ENCODE data around the gene DDX3X. TPM values are rescaled to one million over a fixed set of nuclear protein-coding genes. Genes with fewer than 3 reads are reported as not detected.

DDX3X gene
- total and polyA plus RNA-seq, 2 donors (not counting 1 experiment from before 2014, with no cell fraction given) = 130 to 289 TPM

DNA sequence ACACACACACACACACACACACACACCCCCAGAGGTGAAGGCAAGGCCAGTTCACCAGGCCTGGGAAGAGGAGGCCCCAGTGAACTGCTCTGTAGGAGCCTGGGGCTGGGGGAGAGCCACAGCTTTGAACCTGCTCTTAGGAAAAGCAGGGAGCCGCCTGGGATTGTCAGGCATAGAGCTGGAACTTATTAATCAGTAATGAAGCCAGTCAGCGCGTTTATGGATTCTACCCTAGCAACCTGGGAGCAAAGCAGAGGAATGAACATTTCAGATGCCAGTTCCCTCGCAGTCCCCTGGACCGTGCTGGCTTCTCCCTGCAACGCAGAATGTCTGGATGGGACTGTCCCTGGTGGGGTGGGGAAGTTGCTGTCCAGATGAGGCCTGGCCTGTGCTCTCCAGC, 45.3 kb upstream of the DDX3X start:
- DNase-seq = no peak
- no peaks in the 10 kb centered on the region for H3K79me2 ChIP-seq (ENCODE audit: control insufficient read depth, insufficient read depth, low read length)
- ChIA-PET POLR2A (no interaction called here), CTCF (no interaction called here)
- H3K9me3 ChIP-seq (ENCODE audit: control extremely low read depth in 1 of 3, control insufficient read depth in 2 of 3, insufficient read depth in 1 of 3, low read length in 2 of 3) = peaks cover 0 to 5% (median 0%) of the 10 kb centered on the region in 3 donors
- H3K36me3 ChIP-seq (replicated peaks in 1 of 2; ENCODE audit: control extremely low read depth in 1 of 2, control insufficient read depth in 1 of 2, extremely low read depth in 1 of 2, insufficient read depth in 2 of 2, low read length in 1 of 2) = no peaks in the 10 kb centered on the region
- TF ChIP-seq EZH2 (IDR thresholded peaks at IDR 0.05; ENCODE audit: borderline replicate concordance, insufficient read depth, low read depth, low read length, poor library complexity, severe bottlenecking) = no peak
- TF ChIP-seq, protein P1, sequence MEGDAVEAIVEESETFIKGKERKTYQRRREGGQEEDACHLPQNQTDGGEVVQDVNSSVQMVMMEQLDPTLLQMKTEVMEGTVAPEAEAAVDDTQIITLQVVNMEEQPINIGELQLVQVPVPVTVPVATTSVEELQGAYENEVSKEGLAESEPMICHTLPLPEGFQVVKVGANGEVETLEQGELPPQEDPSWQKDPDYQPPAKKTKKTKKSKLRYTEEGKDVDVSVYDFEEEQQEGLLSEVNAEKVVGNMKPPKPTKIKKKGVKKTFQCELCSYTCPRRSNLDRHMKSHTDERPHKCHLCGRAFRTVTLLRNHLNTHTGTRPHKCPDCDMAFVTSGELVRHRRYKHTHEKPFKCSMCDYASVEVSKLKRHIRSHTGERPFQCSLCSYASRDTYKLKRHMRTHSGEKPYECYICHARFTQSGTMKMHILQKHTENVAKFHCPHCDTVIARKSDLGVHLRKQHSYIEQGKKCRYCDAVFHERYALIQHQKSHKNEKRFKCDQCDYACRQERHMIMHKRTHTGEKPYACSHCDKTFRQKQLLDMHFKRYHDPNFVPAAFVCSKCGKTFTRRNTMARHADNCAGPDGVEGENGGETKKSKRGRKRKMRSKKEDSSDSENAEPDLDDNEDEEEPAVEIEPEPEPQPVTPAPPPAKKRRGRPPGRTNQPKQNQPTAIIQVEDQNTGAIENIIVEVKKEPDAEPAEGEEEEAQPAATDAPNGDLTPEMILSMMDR (IDR thresholded peaks at IDR 0.05) = no peak
- H3K27me3 ChIP-seq (replicated peaks in 1 of 4; ENCODE audit: control extremely low read depth in 1 of 4, control insufficient read depth in 3 of 4, insufficient read depth in 4 of 4, low read length in 3 of 4) = no peaks in the 10 kb centered on the region
- no peak overlapping the region for H3K4me2 ChIP-seq (replicated peaks; ENCODE audit: low read depth, low read length, poor library complexity, severe bottlenecking)
- WGBS (ENCODE audit: insufficient coverage) = 100% methylated on average over 3 of the region's 6 CpGs
- Mint-ChIP-seq H3K27me3 (no peaks in the 10 kb centered on the region), H3K27ac (no peak overlapping the region), H3K9me3 (ENCODE audit: insufficient read depth) (no peaks in the 10 kb centered on the region), H3K4me3 (no peak overlapping the region), H3K4me1 (no peaks in the 10 kb centered on the region)
- H3K4me1 ChIP-seq (ENCODE audit: control insufficient read depth in 2 of 2, insufficient read depth in 2 of 2, low read length in 2 of 2) = no peaks in the 10 kb centered on the region
- no peak overlapping the region for H3K4me3 ChIP-seq (ENCODE audit: control extremely low read depth in 1 of 5, extremely low read depth in 1 of 5, insufficient read depth in 1 of 5, low read depth in 2 of 5, low read length in 4 of 5)
- no peak overlapping the region for H3K9ac ChIP-seq (ENCODE audit: low read length)
- H4K20me1 ChIP-seq (ENCODE audit: control insufficient read depth, insufficient read depth, low read length, poor library complexity, severe bottlenecking) = no peaks in the 10 kb centered on the region
- intact Hi-C loops (cut with micrococcal nuclease) = no loop called here
- no peak overlapping the region for H2AFZ ChIP-seq (ENCODE audit: insufficient read depth, low read depth, low read length, poor library complexity, severe bottlenecking)
- H3K27ac ChIP-seq (ENCODE audit: low read length in 2 of 2) = no peak overlapping the region
- ATAC-seq (ENCODE audit: low read depth) = no peak

DNA sequence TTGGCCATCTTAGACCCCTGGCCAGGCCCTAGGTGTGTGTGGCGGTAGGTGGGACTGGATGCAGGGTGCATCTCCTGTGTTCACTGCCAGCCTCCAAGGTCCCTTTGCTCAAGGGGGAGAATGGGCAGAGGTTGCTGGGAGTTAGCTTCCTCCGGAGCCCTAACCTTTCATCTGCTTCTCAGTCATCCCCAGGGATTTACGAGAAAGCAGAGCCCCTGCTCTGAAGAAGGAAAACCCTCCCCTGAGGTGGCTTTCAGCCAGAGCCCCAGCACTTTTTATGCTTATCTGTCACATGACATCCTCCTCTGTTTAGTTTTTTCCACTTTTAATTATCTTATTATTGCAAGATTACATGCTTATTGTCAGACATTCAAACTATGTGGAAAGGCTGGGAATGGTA, 44.9 kb upstream of the DDX3X start:
- WGBS (ENCODE audit: insufficient coverage) = 100% methylated on average over 1 of the region's 3 CpGs
- H3K27me3 Mint-ChIP-seq = no peaks in the 10 kb centered on the region
- ChIA-PET POLR2A (no interaction called here), CTCF (no interaction called here)
- DNase-seq (no peak), ATAC-seq (ENCODE audit: low read depth) (no peak)
- H3K4me3 Mint-ChIP-seq = no peak overlapping the region
- H4K20me1 ChIP-seq (ENCODE audit: control insufficient read depth, insufficient read depth, low read length, poor library complexity, severe bottlenecking) = no peaks in the 10 kb centered on the region
- TF ChIP-seq EZH2 (IDR thresholded peaks at IDR 0.05; ENCODE audit: borderline replicate concordance, insufficient read depth, low read depth, low read length, poor library complexity, severe bottlenecking) = no peak
- TF ChIP-seq, protein P1 (IDR thresholded peaks at IDR 0.05) = no peak
- H3K9me3 Mint-ChIP-seq (ENCODE audit: insufficient read depth) = no peaks in the 10 kb centered on the region
- no peak overlapping the region for H3K27ac Mint-ChIP-seq
- no peak overlapping the region for H3K27ac ChIP-seq (ENCODE audit: low read length in 2 of 2)
- peaks cover 0 to 5% (median 0%) of the 10 kb centered on the region in 3 donors for H3K9me3 ChIP-seq (ENCODE audit: control extremely low read depth in 1 of 3, control insufficient read depth in 2 of 3, insufficient read depth in 1 of 3, low read length in 2 of 3)
- no peaks in the 10 kb centered on the region for H3K27me3 ChIP-seq (replicated peaks in 1 of 4; ENCODE audit: control extremely low read depth in 1 of 4, control insufficient read depth in 3 of 4, insufficient read depth in 4 of 4, low read length in 3 of 4)
- intact Hi-C loops (cut with micrococcal nuclease) = no loop called here
- H3K36me3 ChIP-seq (replicated peaks in 1 of 2; ENCODE audit: control extremely low read depth in 1 of 2, control insufficient read depth in 1 of 2, extremely low read depth in 1 of 2, insufficient read depth in 2 of 2, low read length in 1 of 2) = no peaks in the 10 kb centered on the region
- H3K4me3 ChIP-seq (ENCODE audit: control extremely low read depth in 1 of 5, extremely low read depth in 1 of 5, insufficient read depth in 1 of 5, low read depth in 2 of 5, low read length in 4 of 5) = no peak overlapping the region
- H2AFZ ChIP-seq (ENCODE audit: insufficient read depth, low read depth, low read length, poor library complexity, severe bottlenecking) = no peak overlapping the region
- no peak overlapping the region for H3K4me2 ChIP-seq (replicated peaks; ENCODE audit: low read depth, low read length, poor library complexity, severe bottlenecking)
- no peaks in the 10 kb centered on the region for H3K4me1 ChIP-seq (ENCODE audit: control insufficient read depth in 2 of 2, insufficient read depth in 2 of 2, low read length in 2 of 2)
- no peaks in the 10 kb centered on the region for H3K79me2 ChIP-seq (ENCODE audit: control insufficient read depth, insufficient read depth, low read length)
- H3K4me1 Mint-ChIP-seq = no peaks in the 10 kb centered on the region
- H3K9ac ChIP-seq (ENCODE audit: low read length) = no peak overlapping the region
